NOMO-1 treated with DMSO at 0.1 percent for 48 hours (cell line): Measurements from ENCODE around the gene KCNV2.

Experiments used
- DNase-seq: peaks from one replicate; lab custom pipeline; 2025; ENCODE audit not compliant: unreplicated experiment; lab: John Stamatoyannopoulos, UW

Gene KCNV2

GRCh38 chr9:2758162-2758897 is 41.0 kb downstream of the KCNV2 start:
- DNase-seq, result no peak

GRCh38 chr9:2758898-2759510 is 41.7 kb downstream of the KCNV2 start:
- DNase-seq, result no peak

GRCh38 chr9:2761424-2761823 is 44.1 kb downstream of the KCNV2 start:
- peak; percentile 15 for DNase-seq

GRCh38 chr9:2764353-2764752 is 47.0 kb downstream of the KCNV2 start:
- peak; percentile 54 for DNase-seq

GRCh38 chr9:2765250-2765880 is 48.1 kb downstream of the KCNV2 start:
- DNase-seq, result no peak

GRCh38 chr9:2767800-2768677 is 50.7 kb downstream of the KCNV2 start:
- DNase-seq, result no peak

- DNase-seq, result no peak
These were observed 53.8 kb downstream of the KCNV2 start for GRCh38 chr9:2771087-2771486.

GRCh38 chr9:2771661-2772060 is 54.4 kb downstream of the KCNV2 start:
- DNase-seq, result no peak

- no peak for DNase-seq
These were observed 60.1 kb downstream of the KCNV2 start for GRCh38 chr9:2777454-2777853.

- DNase-seq, result no peak
These were observed 61.5 kb downstream of the KCNV2 start for GRCh38 chr9:2778816-2779215.
